GM10847 (cell line): ENCODE data around the gene REPS1.

ENCODE experiments used
- POLR2A ChIP-seq: IDR thresholded peaks from 2 replicates; pipeline ENCODE4 v1.6.1; 2011; ENCODE audit not compliant: insufficient read length; ENCODE audit errors: extremely low read depth

Gene REPS1

GRCh38 chr6:138856654-138857053 is 131.4 kb downstream of the REPS1 start:
- no peak for TF ChIP-seq POLR2A
